PC-3 (cell line): ENCODE data around the gene COLEC12.

Experiments used
- CTCF ChIP-seq: fragments of 300-600 bp; sonication (generic); conservative IDR thresholded peaks from 2 replicates; pipeline ENCODE4 v1.5.1; 2017; ENCODE audit warnings: antibody characterized with exemption, low read depth, mild to moderate bottlenecking, low read length
- EZH2 ChIP-seq: fragments of 300-600 bp; sonication (generic); IDR thresholded peaks from one replicate; pipeline ENCODE4 v1.6.1; 2017; ENCODE audit warnings: antibody characterized with exemption, mild to moderate bottlenecking, low read length; ENCODE audit not compliant: unreplicated experiment
- EZH2phosphoT487 ChIP-seq: fragments of 300-600 bp; sonication (generic); IDR thresholded peaks from 2 replicates; pipeline ENCODE4 v1.6.1; 2018; ENCODE audit warnings: mild to moderate bottlenecking, antibody characterized with exemption, low read length, borderline replicate concordance

GRCh38 chr18:471716-472115, 28.8 kb downstream of the COLEC12 start:
- TF ChIP-seq CTCF (no peak), EZH2phosphoT487 (no peak), EZH2 (no peak)
